NCI-H69 (cell line): ENCODE results near the gene PDIA6.
A peak's percentile ranks its signal among the peaks of the same experiment; 100 is the strongest.

Source experiments
- DNase-seq: peaks from one replicate; lab custom pipeline; 2025; lab: John Stamatoyannopoulos, UW

Gene PDIA6

GRCh38 chr2:10764096-10764785 is 48.3 kb downstream of the PDIA6 start:
- no peak for DNase-seq

- no peak for DNase-seq
Observed at GRCh38 chr2:10763461-10763800, 49.2 kb downstream of the PDIA6 start.

GRCh38 chr2:10762651-10763460 is 49.7 kb downstream of the PDIA6 start:
- DNase-seq = peak; percentile 17

- DNase-seq = no peak
Observed at GRCh38 chr2:10761591-10761990, 51.0 kb downstream of the PDIA6 start.

- DNase-seq = no peak
Observed at GRCh38 chr2:10760794-10761504, 51.6 kb downstream of the PDIA6 start.

GRCh38 chr2:10759151-10759714 is 53.4 kb downstream of the PDIA6 start:
- DNase-seq = no peak

GRCh38 chr2:10757814-10758286 is 54.7 kb downstream of the PDIA6 start:
- DNase-seq = no peak

GRCh38 chr2:10755621-10756020 is 57.0 kb downstream of the PDIA6 start:
- no peak for DNase-seq

GRCh38 chr2:10753876-10754275 is 58.7 kb downstream of the PDIA6 start:
- no peak for DNase-seq

- DNase-seq = no peak
Observed at GRCh38 chr2:10753156-10753555, 59.4 kb downstream of the PDIA6 start.

GRCh38 chr2:10752236-10752635 is 60.3 kb downstream of the PDIA6 start:
- DNase-seq = no peak

- no peak for DNase-seq
Observed at GRCh38 chr2:10750610-10751009, 62.0 kb downstream of the PDIA6 start.

- no peak for DNase-seq
Observed at GRCh38 chr2:10742666-10743065, 69.9 kb downstream of the PDIA6 start.

- peak; percentile 82 for DNase-seq
Observed at GRCh38 chr2:10741139-10741538, 71.4 kb downstream of the PDIA6 start.

- DNase-seq = no peak
Observed at GRCh38 chr2:10740226-10740625, 72.4 kb downstream of the PDIA6 start.

- no peak for DNase-seq
Observed at GRCh38 chr2:10738192-10738591, 74.4 kb downstream of the PDIA6 start.

- DNase-seq = no peak
Observed at GRCh38 chr2:10733980-10734379, 78.6 kb downstream of the PDIA6 start.

- DNase-seq = no peak
Observed at GRCh38 chr2:10733566-10733925, 79.0 kb downstream of the PDIA6 start.
